Measurements from ENCODE around the gene TLR6. TPM values are rescaled to one million over a fixed set of nuclear protein-coding genes. Genes with fewer than 3 reads are reported as not detected.

Gene TLR6
- total and polyA plus RNA-seq, 2 of the 8 experiments (the other 6 are each of a cell fraction or from before 2014, with no cell fraction given) = 0.02 to 0.09 TPM

- TF ChIP-seq HDAC2 (IDR thresholded peaks at IDR 0.05; ENCODE audit: borderline replicate concordance in 1 of 2, low read depth in 2 of 2, low read length in 2 of 2) (no peak), CEBPB (IDR thresholded peaks at IDR 0.05; ENCODE audit: low read depth, low read length) (no peak), PHF8 (conservative IDR thresholded peaks at IDR 0.05; ENCODE audit: low read depth, low read length) (no peak), TBP (IDR thresholded peaks at IDR 0.05; ENCODE audit: low read depth, low read length) (no peak)
Observed at GRCh38 chr4:38896940-38897339, 40.3 kb upstream of the TLR6 start (continued).
